K562 (cell line): ENCODE data around the gene CNPY3. TPM values are rescaled to one million over a fixed set of nuclear protein-coding genes. Genes with fewer than 3 reads are reported as not detected.

Experiments
- C11orf30 ChIP-seq: fragments of 450-650 bp; IDR thresholded peaks from 2 replicates; pipeline ENCODE4 v1.6.1; 2016; ENCODE audit warnings: low read depth, mild to moderate bottlenecking
- CEBPZ ChIP-seq: fragments of 150-350 bp; IDR thresholded peaks from 2 replicates; pipeline ENCODE4 v1.6.1; 2014; ENCODE audit warnings: low read depth, mild to moderate bottlenecking, low read length, borderline replicate concordance
- EWSR1 ChIP-seq: fragments of 450-650 bp; IDR thresholded peaks from 2 replicates; pipeline ENCODE4 v1.6.1; 2018; ENCODE audit warnings: borderline replicate concordance, mild to moderate bottlenecking, low read depth, moderate library complexity; ENCODE audit not compliant: partially characterized antibody
- FOXP4 ChIP-seq: sonication (generic); formaldehyde crosslinking; IDR thresholded peaks from 2 replicates; pipeline ENCODE4 v1.8.0; 2022; ENCODE audit warnings: mild to moderate bottlenecking, missing genetic modification reagents, borderline replicate concordance
- JUN ChIP-seq, 2 experiments: sonication (generic) in 1 of 2; formaldehyde crosslinking in 1 of 2; IDR thresholded peaks; 2 replicates each; pipeline versions ENCODE4 v1.6.1 to v1.8.0; 2012 to 2022; ENCODE audit warnings: borderline replicate concordance in 2 of 2, mild to moderate bottlenecking in 2 of 2, improper control_type of control experiment in 1 of 2, low read depth in 1 of 2, low read length in 1 of 2, missing genetic modification reagents in 1 of 2
- L3MBTL2 ChIP-seq: fragments of 450-650 bp; IDR thresholded peaks from 2 replicates; pipeline ENCODE4 v1.6.1; 2016; ENCODE audit warnings: mild to moderate bottlenecking, moderate library complexity
- NBN ChIP-seq: fragments of 450-650 bp; IDR thresholded peaks from 2 replicates; pipeline ENCODE4 v1.6.1; 2016; ENCODE audit warnings: low read depth, mild to moderate bottlenecking
- POLR2B ChIP-seq: fragments of 450-650 bp; IDR thresholded peaks from 2 replicates; pipeline ENCODE4 v1.6.1; 2018; ENCODE audit warnings: low read depth; ENCODE audit not compliant: partially characterized antibody
- SNIP1 ChIP-seq: fragments of 450-650 bp; IDR thresholded peaks from 2 replicates; pipeline ENCODE4 v1.7.1; 2017; ENCODE audit warnings: low read depth, mild to moderate bottlenecking
- ZNF140 ChIP-seq: fragments of 250-450 bp; sonication (Bioruptor Pico); IDR thresholded peaks from 2 replicates; pipeline ENCODE4 v1.8.0; 2021; ENCODE audit warnings: moderate library complexity, mild to moderate bottlenecking, inconsistent platforms
- polyA plus RNA-seq, 8 experiments: library from polyadenylated mRNA; depleted of rRNA in 4 of 8; stranded (reverse) in 5 of 8; unstranded in 3 of 8; fragments of >200 nt; fragmentation: Nextera tagmentation in 2 of 8; fragmentation: Illumina TruSeq in 1 of 8; extraction: Ambion mirVana in 2 of 8; extraction: Trizol in 1 of 8; gene quantifications; 2 replicates each; pipeline versions ENCODE4 v1.2.1 to v1.2.3, GENCODE V29; 2011 to 2014; ENCODE audit warnings: inconsistent platforms in 1 of 8, missing spikeins in 1 of 8
- total RNA-seq, 7 experiments: library from RNA; depleted of rRNA in 6 of 7; stranded (reverse); fragments of >200 nt in 6 of 7; fragmentation: Illumina TruSeq in 2 of 7; extraction: Trizol in 2 of 7; gene quantifications; 2 replicates each; pipeline versions ENCODE4 v1.2.1 to v1.2.3, GENCODE V29; 2011 to 2021; ENCODE audit warnings: low replicate concordance in 1 of 7
- TF ChIP-seq, protein P1 (sequence below): sonication (generic); formaldehyde crosslinking; IDR thresholded peaks from 2 replicates; pipeline ENCODE4 v1.8.0; 2022; ENCODE audit warnings: mild to moderate bottlenecking, low read depth, missing genetic modification reagents
- TF ChIP-seq, protein P2 (sequence below): sonication (generic); formaldehyde crosslinking; IDR thresholded peaks from 2 replicates; pipeline ENCODE4 v1.8.1; 2023; ENCODE audit warnings: mild to moderate bottlenecking, missing genetic modification reagents
- TF ChIP-seq, protein P3 (sequence below): fragments of 250-450 bp; sonication (Bioruptor Pico); IDR thresholded peaks from 2 replicates; pipeline ENCODE4 v1.9.0; 2021; ENCODE audit warnings: mild to moderate bottlenecking, inconsistent platforms

The CNPY3 gene
- total and polyA plus RNA-seq, 9 of the 15 experiments (the other 6 are each of a cell fraction or from before 2014, with no cell fraction given) = 2.4 to 37.4 (median 21.2) TPM

DNA sequence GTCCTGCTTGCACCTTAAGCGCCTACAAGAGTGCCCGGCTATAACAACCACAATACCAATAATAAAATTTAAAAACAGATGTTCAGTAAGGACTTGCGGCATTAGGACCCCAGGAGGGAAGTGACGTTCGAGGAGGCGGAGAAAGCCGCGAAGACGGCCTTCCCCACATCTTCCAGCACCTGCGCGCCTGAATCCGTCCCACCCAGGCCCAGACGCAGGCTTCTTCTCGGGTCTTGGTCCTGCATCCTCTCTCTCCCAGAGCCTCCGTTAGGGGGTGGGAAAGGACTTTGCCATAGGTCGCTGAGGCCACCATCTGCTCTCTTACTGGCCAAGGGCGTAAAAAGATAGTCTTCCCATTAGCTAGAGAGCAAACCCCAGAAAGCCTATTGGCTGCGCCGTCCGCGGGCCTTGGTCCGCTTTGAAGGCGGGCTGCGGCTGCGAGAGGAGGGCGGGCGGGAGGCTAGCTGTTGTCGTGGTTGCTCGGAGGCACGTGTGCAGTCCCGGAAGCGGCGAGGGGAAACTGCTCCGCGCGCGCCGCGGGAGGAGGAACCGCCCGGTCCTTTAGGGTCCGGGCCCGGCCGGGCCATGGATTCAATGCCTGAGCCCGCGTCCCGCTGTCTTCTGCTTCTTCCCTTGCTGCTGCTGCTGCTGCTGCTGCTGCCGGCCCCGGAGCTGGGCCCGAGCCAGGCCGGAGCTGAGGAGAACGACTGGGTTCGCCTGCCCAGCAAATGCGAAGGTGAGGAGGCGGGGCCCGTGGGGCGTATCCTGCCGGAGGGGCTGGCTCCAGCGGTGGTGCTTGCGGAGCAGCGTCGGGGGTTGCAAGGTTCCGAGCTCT, at the start of gene CNPY3 (continued):
- TF ChIP-seq FOXP4 (CRISPR knock-in tag) (0 out of 2 replicates have a peak, but pooled peaks have one; percentile 23), NBN (0 out of 2 replicates have a peak, but pooled peaks have one; percentile 16), L3MBTL2 (peak; percentile 100), EWSR1 (no peak), C11orf30 (peak; percentile 67), CEBPZ (peak; percentile 63; the same call in 1 of the 2 replicates), ZNF140 (CRISPR knock-in tag) (no peak), POLR2B (peak; percentile 62), JUN (IDR thresholded peaks at IDR 0.05; ENCODE audit: borderline replicate concordance, low read depth, low read length) (peak; percentile 68; the same call in 1 of the 2 replicates), JUN (CRISPR knock-in tag; IDR thresholded peaks at IDR 0.05; ENCODE audit: borderline replicate concordance) (no peak), SNIP1 (no peak; the same call in 1 of the 2 replicates)
- TF ChIP-seq, protein P1, sequence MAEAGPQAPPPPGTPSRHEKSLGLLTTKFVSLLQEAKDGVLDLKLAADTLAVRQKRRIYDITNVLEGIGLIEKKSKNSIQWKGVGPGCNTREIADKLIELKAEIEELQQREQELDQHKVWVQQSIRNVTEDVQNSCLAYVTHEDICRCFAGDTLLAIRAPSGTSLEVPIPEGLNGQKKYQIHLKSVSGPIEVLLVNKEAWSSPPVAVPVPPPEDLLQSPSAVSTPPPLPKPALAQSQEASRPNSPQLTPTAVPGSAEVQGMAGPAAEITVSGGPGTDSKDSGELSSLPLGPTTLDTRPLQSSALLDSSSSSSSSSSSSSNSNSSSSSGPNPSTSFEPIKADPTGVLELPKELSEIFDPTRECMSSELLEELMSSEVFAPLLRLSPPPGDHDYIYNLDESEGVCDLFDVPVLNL = peak; percentile 90
- TF ChIP-seq, protein P2, sequence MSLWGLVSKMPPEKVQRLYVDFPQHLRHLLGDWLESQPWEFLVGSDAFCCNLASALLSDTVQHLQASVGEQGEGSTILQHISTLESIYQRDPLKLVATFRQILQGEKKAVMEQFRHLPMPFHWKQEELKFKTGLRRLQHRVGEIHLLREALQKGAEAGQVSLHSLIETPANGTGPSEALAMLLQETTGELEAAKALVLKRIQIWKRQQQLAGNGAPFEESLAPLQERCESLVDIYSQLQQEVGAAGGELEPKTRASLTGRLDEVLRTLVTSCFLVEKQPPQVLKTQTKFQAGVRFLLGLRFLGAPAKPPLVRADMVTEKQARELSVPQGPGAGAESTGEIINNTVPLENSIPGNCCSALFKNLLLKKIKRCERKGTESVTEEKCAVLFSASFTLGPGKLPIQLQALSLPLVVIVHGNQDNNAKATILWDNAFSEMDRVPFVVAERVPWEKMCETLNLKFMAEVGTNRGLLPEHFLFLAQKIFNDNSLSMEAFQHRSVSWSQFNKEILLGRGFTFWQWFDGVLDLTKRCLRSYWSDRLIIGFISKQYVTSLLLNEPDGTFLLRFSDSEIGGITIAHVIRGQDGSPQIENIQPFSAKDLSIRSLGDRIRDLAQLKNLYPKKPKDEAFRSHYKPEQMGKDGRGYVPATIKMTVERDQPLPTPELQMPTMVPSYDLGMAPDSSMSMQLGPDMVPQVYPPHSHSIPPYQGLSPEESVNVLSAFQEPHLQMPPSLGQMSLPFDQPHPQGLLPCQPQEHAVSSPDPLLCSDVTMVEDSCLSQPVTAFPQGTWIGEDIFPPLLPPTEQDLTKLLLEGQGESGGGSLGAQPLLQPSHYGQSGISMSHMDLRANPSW (CRISPR knock-in tag) = peak; percentile 82; the same call in 1 of the 2 replicates
- TF ChIP-seq, protein P3, sequence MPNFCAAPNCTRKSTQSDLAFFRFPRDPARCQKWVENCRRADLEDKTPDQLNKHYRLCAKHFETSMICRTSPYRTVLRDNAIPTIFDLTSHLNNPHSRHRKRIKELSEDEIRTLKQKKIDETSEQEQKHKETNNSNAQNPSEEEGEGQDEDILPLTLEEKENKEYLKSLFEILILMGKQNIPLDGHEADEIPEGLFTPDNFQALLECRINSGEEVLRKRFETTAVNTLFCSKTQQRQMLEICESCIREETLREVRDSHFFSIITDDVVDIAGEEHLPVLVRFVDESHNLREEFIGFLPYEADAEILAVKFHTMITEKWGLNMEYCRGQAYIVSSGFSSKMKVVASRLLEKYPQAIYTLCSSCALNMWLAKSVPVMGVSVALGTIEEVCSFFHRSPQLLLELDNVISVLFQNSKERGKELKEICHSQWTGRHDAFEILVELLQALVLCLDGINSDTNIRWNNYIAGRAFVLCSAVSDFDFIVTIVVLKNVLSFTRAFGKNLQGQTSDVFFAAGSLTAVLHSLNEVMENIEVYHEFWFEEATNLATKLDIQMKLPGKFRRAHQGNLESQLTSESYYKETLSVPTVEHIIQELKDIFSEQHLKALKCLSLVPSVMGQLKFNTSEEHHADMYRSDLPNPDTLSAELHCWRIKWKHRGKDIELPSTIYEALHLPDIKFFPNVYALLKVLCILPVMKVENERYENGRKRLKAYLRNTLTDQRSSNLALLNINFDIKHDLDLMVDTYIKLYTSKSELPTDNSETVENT = peak; percentile 60; the same call in 1 of the 2 replicates
